DND-41 (cell line): ENCODE results near the gene LRRC14B.

Experiments used
- ATAC-seq: fragments of 200-7000 bp; cut with Tn5 transposase; 3 replicates; pipeline ENCODE4 v1.9.1; 2021; ENCODE audit warnings: low read depth; ENCODE audit not compliant: insufficient read depth
- DNase-seq: peaks from one replicate; pipeline ENCODE4 v3.0.0-alpha.2; 2020
- H2AFZ ChIP-seq: 2 replicates; pipeline ENCODE4 v1.6.0; 2012; ENCODE audit warnings: low read depth, low read length
- H3K27ac ChIP-seq: 2 replicates; pipeline ENCODE4 v1.5.1; 2012; ENCODE audit warnings: low read length, inconsistent platforms
- H3K27me3 ChIP-seq: fragments of 200-600 bp; sonication (generic); 2 replicates; pipeline ENCODE4 v1.6.0; 2012; ENCODE audit warnings: low read length, mild to moderate bottlenecking, inconsistent platforms; ENCODE audit not compliant: insufficient read depth, poor library complexity
- H3K36me3 ChIP-seq: 2 replicates; pipeline ENCODE4 v1.5.1; 2012; ENCODE audit warnings: low read length, inconsistent platforms; ENCODE audit not compliant: insufficient read depth
- H3K4me1 ChIP-seq: 2 replicates; pipeline ENCODE4 v1.5.1; 2012; ENCODE audit warnings: mild to moderate bottlenecking, low read length; ENCODE audit not compliant: insufficient read depth
- H3K4me2 ChIP-seq: 2 replicates; pipeline ENCODE4 v1.6.0; 2012; ENCODE audit warnings: mild to moderate bottlenecking, moderate library complexity, low read length, inconsistent platforms; ENCODE audit not compliant: insufficient read depth
- H3K4me3 ChIP-seq, 2 experiments: fragments of 200-600 bp in 1 of 2; shearing (Covaris generic) in 1 of 2; 2 replicates each; pipeline ENCODE4 v1.5.1; 2012 to 2016; ENCODE audit warnings: inconsistent platforms in 2 of 2, low read length in 2 of 2, mild to moderate bottlenecking in 2 of 2, low read depth in 1 of 2, moderate library complexity in 1 of 2
- H3K79me2 ChIP-seq: 2 replicates; pipeline ENCODE4 v1.6.0; 2012; ENCODE audit warnings: low read length, inconsistent platforms; ENCODE audit not compliant: insufficient read depth
- H3K9ac ChIP-seq: 2 replicates; pipeline ENCODE4 v1.6.0; 2012; ENCODE audit warnings: low read depth, mild to moderate bottlenecking, inconsistent platforms, low read length, moderate library complexity
- H3K9me3 ChIP-seq: 2 replicates; pipeline ENCODE4 v1.5.1; 2012; ENCODE audit warnings: low read length, moderate library complexity, mild to moderate bottlenecking, inconsistent platforms; ENCODE audit not compliant: insufficient read depth, severe bottlenecking
- H4K20me1 ChIP-seq: 2 replicates; pipeline ENCODE4 v1.6.0; 2012; ENCODE audit warnings: low read length; ENCODE audit not compliant: insufficient read depth
- CTCF ChIP-seq: IDR thresholded peaks from 2 replicates; pipeline ENCODE4 v1.5.1; 2012; ENCODE audit warnings: borderline replicate concordance, low read length, moderate library complexity, mild to moderate bottlenecking; ENCODE audit not compliant: poor library complexity, severe bottlenecking; ENCODE audit errors: extremely low read depth
- EZH2 ChIP-seq: IDR thresholded peaks from 3 replicates; pipeline ENCODE4 v1.6.1; 2012; ENCODE audit warnings: borderline replicate concordance, low read depth, mild to moderate bottlenecking, moderate library complexity, low read length, inconsistent platforms; ENCODE audit not compliant: severe bottlenecking

LRRC14B gene

DNA sequence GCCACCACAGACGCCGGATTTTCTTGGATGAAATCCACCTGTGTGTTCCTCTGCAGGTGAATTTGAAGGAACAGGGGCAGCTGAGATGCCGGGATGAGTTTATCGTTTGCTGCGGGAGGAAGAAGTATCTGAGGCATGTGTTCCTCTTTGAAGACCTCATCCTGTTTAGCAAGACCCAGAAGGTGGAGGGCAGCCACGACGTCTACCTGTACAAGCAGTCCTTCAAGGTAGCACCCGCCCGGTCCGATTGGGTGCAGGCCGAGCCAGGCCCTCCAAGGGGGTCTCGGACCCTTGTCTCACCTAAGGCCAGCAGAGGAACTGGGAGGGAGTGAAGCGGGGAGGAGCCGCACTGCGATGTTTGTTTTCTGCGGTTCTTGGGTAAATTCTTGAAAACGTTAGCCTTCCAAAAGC, 18.4 kb upstream of the LRRC14B start:
- DNase-seq, result no peak
- H3K36me3 ChIP-seq, result no peaks in the 10 kb centered on the region

GRCh38 chr5:173392-174290, 17.7 kb upstream of the LRRC14B start:
- H3K79me2 ChIP-seq, result no peaks in the 10 kb centered on the region
- no peaks in the 10 kb centered on the region for H3K4me1 ChIP-seq
- no peaks in the 10 kb centered on the region for H3K9me3 ChIP-seq
- no peak overlapping the region for H2AFZ ChIP-seq
- H3K4me2 ChIP-seq, result no peak overlapping the region
- no peak for TF ChIP-seq EZH2
- peaks cover 3% of the 10 kb centered on the region for H3K27me3 ChIP-seq
- DNase-seq, result no peak
- no peak overlapping the region for H3K9ac ChIP-seq
- H3K4me3 ChIP-seq, result no peak overlapping the region
- no peaks in the 10 kb centered on the region for H3K36me3 ChIP-seq
- ATAC-seq, result no peak
- 0 out of 2 replicates have a peak, but pooled peaks cover 6% of the 10 kb centered on the region for H4K20me1 ChIP-seq
- no peak overlapping the region for H3K27ac ChIP-seq

More for the DNA sequence above, 18.4 kb upstream of the LRRC14B start:
- no peak for ATAC-seq
- Histone ChIP-seq H3K27me3 (no peaks in the 10 kb centered on the region), H3K9ac (no peak overlapping the region), H3K79me2 (no peaks in the 10 kb centered on the region), H3K9me3 (no peaks in the 10 kb centered on the region), H3K4me3 (no peak overlapping the region), H3K4me2 (no peak overlapping the region), H4K20me1 (0 out of 2 replicates have a peak, but pooled peaks cover 6% of the 10 kb centered on the region), H3K4me1 (no peaks in the 10 kb centered on the region), H2AFZ (no peak overlapping the region), H3K27ac (no peak overlapping the region)
- no peak for TF ChIP-seq EZH2
- TF ChIP-seq CTCF, result no peak

DNA sequence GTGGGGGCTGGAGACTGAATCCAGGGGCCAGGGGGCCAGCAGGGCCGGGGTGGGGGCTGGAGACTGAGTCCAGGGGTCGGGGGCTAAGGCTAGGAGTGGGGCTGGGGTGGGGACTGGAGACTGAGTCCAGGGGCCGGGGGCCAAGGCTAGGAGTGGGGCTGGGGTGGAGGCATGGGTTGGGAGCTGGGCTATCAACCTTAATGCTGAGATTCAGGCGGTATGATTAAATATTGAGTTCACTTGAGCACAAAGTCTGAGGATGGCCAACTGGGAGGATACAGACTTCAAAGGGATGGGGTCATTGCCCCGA, 17.0 kb upstream of the LRRC14B start:
- Histone ChIP-seq H3K27me3 (peaks cover 3% of the 10 kb centered on the region), H2AFZ (no peak overlapping the region), H3K36me3 (no peaks in the 10 kb centered on the region), H4K20me1 (0 out of 2 replicates have a peak, but pooled peaks cover 6% of the 10 kb centered on the region), H3K27ac (no peak overlapping the region), H3K4me2 (no peak overlapping the region), H3K4me3 (no peak overlapping the region), H3K79me2 (no peaks in the 10 kb centered on the region), H3K4me1 (no peaks in the 10 kb centered on the region), H3K9ac (no peak overlapping the region), H3K9me3 (no peaks in the 10 kb centered on the region)
- ATAC-seq, result no peak
- TF ChIP-seq EZH2 (no peak), CTCF (no peak)
- DNase-seq, result no peak

- H3K4me3 ChIP-seq, result no peak overlapping the region
- H3K9me3 ChIP-seq, result no peaks in the 10 kb centered on the region
- H3K79me2 ChIP-seq, result no peaks in the 10 kb centered on the region
- no peak for DNase-seq
- no peak overlapping the region for H3K9ac ChIP-seq
- 0 out of 2 replicates have a peak, but pooled peaks cover 6% of the 10 kb centered on the region for H4K20me1 ChIP-seq
- H3K4me1 ChIP-seq, result no peaks in the 10 kb centered on the region
- no peak overlapping the region for H3K27ac ChIP-seq
- H3K36me3 ChIP-seq, result no peaks in the 10 kb centered on the region
- H3K27me3 ChIP-seq, result peaks cover 3% of the 10 kb centered on the region
- no peak overlapping the region for H3K4me2 ChIP-seq
- TF ChIP-seq EZH2 (no peak), CTCF (no peak)
- ATAC-seq, result no peak
- H2AFZ ChIP-seq, result no peak overlapping the region
Measured at GRCh38 chr5:174876-175465, 16.3 kb upstream of the LRRC14B start.
